C4-2B (cell line): ENCODE results near the gene SPATA16.

Source experiments
- CTCF ChIP-seq: fragments of 450-650 bp; conservative IDR thresholded peaks from 2 replicates; pipeline ENCODE4 v1.5.1; 2017; ENCODE audit warnings: mild to moderate bottlenecking
- ZFX ChIP-seq: fragments of 450-650 bp; IDR thresholded peaks from 2 replicates; pipeline ENCODE4 v1.6.1; 2017

DNA sequence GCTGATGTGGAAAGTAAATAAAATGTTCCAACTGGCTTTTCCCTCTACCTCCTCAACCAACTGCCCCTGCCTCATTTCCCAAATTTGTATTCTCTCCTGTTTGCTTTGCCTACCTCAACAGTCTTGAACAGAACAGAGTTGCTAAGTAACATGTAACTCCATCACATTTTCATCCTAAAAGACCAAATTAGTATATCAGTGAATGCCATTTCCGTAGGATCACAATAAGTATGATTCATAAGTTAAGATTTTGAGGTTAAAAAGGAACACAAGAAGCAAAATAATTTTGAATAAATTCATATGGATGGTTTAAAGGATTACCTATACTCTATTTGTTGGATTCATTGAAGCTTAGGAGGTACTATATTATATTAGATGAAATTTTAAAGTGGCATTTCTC is 235.6 kb downstream of the SPATA16 start:
- no peak for TF ChIP-seq CTCF
- no peak for TF ChIP-seq ZFX
